ENCODE data around the gene IPO9. TPM values are rescaled to one million over a fixed set of nuclear protein-coding genes. Genes with fewer than 3 reads are reported as not detected.

Gene IPO9
- total RNA-seq, 1 donor from 2014 or later = 50.2 TPM

DNA sequence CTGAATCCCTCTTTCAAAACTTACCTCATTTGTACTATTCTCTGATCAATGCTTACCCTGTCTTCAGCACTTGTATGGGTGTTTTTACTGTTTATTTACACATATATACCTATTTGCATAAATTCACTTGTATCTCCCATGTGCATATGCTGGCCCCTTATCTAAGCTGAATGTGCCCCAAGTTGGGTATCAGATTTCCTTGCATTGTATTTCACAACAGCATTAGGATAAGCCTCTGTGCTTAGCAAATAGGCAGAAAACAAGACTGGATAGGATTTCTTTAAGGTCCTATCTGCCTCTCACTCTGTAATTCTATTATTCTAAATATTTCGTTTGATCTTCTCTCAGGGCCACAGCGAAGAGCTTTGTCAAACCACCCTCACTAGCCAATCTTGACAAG lies 45.9 kb upstream of the IPO9 start:
- Histone ChIP-seq H4K20me1 (ENCODE audit: insufficient read depth, low read length) (no peaks in the 10 kb centered on the region), H3K27me3 (ENCODE audit: insufficient read depth, low read length) (no peaks in the 10 kb centered on the region), H3K4me3 (ENCODE audit: insufficient read depth, low read depth, low read length) (no peak overlapping the region), H3K4me1 (ENCODE audit: insufficient read depth, low read length) (peaks cover 3% of the 10 kb centered on the region), H2AFZ (ENCODE audit: low read depth, low read length) (no peak overlapping the region), H3K36me3 (ENCODE audit: insufficient read depth, low read length) (peaks cover 67% of the 10 kb centered on the region), H3K4me2 (ENCODE audit: low read length) (no peak overlapping the region), H3K9ac (ENCODE audit: low read length) (no peak overlapping the region), H3K27ac (ENCODE audit: low read depth, low read length) (no peak overlapping the region), H3K79me2 (ENCODE audit: insufficient read depth, low read length) (peaks cover 32% of the 10 kb centered on the region), H3K9me3 (ENCODE audit: insufficient read depth, low read depth, low read length) (no peaks in the 10 kb centered on the region)
- DNase-seq (ENCODE audit: low read depth) (no peak), FAIRE-seq (no peak)
- H3K4me1 Mint-ChIP-seq (ENCODE audit: low read depth, unreplicated experiment) = peaks cover 14% of the 10 kb centered on the region
- TF ChIP-seq EZH2 (IDR thresholded peaks at IDR 0.05; ENCODE audit: insufficient read depth, low read length) = no peak
- TF ChIP-seq, protein P1, sequence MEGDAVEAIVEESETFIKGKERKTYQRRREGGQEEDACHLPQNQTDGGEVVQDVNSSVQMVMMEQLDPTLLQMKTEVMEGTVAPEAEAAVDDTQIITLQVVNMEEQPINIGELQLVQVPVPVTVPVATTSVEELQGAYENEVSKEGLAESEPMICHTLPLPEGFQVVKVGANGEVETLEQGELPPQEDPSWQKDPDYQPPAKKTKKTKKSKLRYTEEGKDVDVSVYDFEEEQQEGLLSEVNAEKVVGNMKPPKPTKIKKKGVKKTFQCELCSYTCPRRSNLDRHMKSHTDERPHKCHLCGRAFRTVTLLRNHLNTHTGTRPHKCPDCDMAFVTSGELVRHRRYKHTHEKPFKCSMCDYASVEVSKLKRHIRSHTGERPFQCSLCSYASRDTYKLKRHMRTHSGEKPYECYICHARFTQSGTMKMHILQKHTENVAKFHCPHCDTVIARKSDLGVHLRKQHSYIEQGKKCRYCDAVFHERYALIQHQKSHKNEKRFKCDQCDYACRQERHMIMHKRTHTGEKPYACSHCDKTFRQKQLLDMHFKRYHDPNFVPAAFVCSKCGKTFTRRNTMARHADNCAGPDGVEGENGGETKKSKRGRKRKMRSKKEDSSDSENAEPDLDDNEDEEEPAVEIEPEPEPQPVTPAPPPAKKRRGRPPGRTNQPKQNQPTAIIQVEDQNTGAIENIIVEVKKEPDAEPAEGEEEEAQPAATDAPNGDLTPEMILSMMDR (IDR thresholded peaks at IDR 0.05; ENCODE audit: insufficient read depth, low read depth, low read length) = no peak
- H3K27ac Mint-ChIP-seq (ENCODE audit: unreplicated experiment) = no peak overlapping the region
- no peak overlapping the region for H3K4me3 Mint-ChIP-seq (ENCODE audit: unreplicated experiment)
- no peaks in the 10 kb centered on the region for H3K27me3 Mint-ChIP-seq (ENCODE audit: low read depth, unreplicated experiment)
- peaks cover 37% of the 10 kb centered on the region for H3K36me3 Mint-ChIP-seq (ENCODE audit: low read depth, unreplicated experiment)
- H3K9me3 Mint-ChIP-seq (ENCODE audit: unreplicated experiment) = no peaks in the 10 kb centered on the region

DNA sequence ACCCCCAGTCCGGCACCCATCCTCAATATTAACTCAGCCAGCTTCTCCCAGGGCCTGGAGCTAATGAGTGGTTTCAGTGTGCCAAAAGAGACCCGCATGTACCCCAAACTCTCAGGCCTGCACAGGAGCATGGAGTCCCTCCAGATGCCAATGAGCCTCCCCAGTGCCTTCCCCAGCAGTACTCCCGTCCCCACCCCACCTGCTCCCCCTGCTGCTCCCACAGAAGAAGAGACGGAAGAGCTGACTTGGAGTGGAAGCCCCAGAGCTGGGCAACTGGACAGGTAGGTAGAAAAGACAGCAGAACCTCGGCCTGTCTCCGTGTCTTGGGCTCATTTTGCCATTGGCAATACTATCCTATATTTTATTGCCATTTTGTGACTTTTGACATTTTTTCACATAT lies 45.4 kb upstream of the IPO9 start:
- Histone ChIP-seq H3K4me2 (ENCODE audit: low read length) (no peak overlapping the region), H2AFZ (ENCODE audit: low read depth, low read length) (no peak overlapping the region), H3K4me3 (ENCODE audit: insufficient read depth, low read depth, low read length) (no peak overlapping the region), H4K20me1 (ENCODE audit: insufficient read depth, low read length) (no peaks in the 10 kb centered on the region), H3K36me3 (ENCODE audit: insufficient read depth, low read length) (peaks cover 70% of the 10 kb centered on the region), H3K9me3 (ENCODE audit: insufficient read depth, low read depth, low read length) (no peaks in the 10 kb centered on the region), H3K9ac (ENCODE audit: low read length) (no peak overlapping the region), H3K4me1 (ENCODE audit: insufficient read depth, low read length) (peaks cover 3% of the 10 kb centered on the region), H3K79me2 (ENCODE audit: insufficient read depth, low read length) (peaks cover 28% of the 10 kb centered on the region), H3K27me3 (ENCODE audit: insufficient read depth, low read length) (no peaks in the 10 kb centered on the region), H3K27ac (ENCODE audit: low read depth, low read length) (no peak overlapping the region)
- Mint-ChIP-seq H3K4me3 (ENCODE audit: unreplicated experiment) (no peak overlapping the region), H3K9me3 (ENCODE audit: unreplicated experiment) (no peaks in the 10 kb centered on the region), H3K27ac (ENCODE audit: unreplicated experiment) (no peak overlapping the region), H3K4me1 (ENCODE audit: low read depth, unreplicated experiment) (peaks cover 11% of the 10 kb centered on the region), H3K27me3 (ENCODE audit: low read depth, unreplicated experiment) (no peaks in the 10 kb centered on the region), H3K36me3 (ENCODE audit: low read depth, unreplicated experiment) (peaks cover 37% of the 10 kb centered on the region)
- no peak for DNase-seq (ENCODE audit: low read depth)
- no peak for FAIRE-seq
- TF ChIP-seq, protein P1 (IDR thresholded peaks at IDR 0.05; ENCODE audit: insufficient read depth, low read depth, low read length) = no peak
- TF ChIP-seq EZH2 (IDR thresholded peaks at IDR 0.05; ENCODE audit: insufficient read depth, low read length) = no peak

DNA sequence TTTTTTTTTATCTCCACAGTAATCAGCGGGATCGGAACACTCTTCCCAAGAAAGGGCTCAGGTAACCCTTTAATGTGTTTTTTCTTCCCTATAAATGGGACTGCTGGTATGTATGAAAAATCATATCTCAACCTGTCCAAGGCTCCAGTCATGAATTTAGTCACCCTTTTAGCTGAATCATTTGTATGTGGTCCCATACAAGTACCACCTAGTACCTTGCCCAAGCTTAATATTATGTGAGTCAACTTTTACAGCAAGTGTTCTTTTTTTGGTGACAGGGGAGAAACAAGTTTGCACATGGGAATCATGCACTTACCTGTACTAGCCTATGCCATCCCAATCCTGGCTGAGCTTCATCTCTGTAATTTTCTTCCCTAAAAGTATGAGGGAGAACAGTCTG lies 43.7 kb upstream of the IPO9 start:
- H3K27ac Mint-ChIP-seq (ENCODE audit: unreplicated experiment) = no peak overlapping the region
- Histone ChIP-seq H3K4me1 (ENCODE audit: insufficient read depth, low read length) (peaks cover 15% of the 10 kb centered on the region), H2AFZ (ENCODE audit: low read depth, low read length) (no peak overlapping the region), H3K4me3 (ENCODE audit: insufficient read depth, low read depth, low read length) (no peak overlapping the region), H3K4me2 (ENCODE audit: low read length) (no peak overlapping the region), H3K9me3 (ENCODE audit: insufficient read depth, low read depth, low read length) (no peaks in the 10 kb centered on the region), H3K9ac (ENCODE audit: low read length) (no peak overlapping the region), H4K20me1 (ENCODE audit: insufficient read depth, low read length) (no peaks in the 10 kb centered on the region), H3K27me3 (ENCODE audit: insufficient read depth, low read length) (no peaks in the 10 kb centered on the region), H3K36me3 (ENCODE audit: insufficient read depth, low read length) (peaks cover 82% of the 10 kb centered on the region), H3K27ac (ENCODE audit: low read depth, low read length) (no peak overlapping the region), H3K79me2 (ENCODE audit: insufficient read depth, low read length) (peaks cover 17% of the 10 kb centered on the region)
- DNase-seq (ENCODE audit: low read depth) (no peak), FAIRE-seq (no peak)
- no peaks in the 10 kb centered on the region for H3K27me3 Mint-ChIP-seq (ENCODE audit: low read depth, unreplicated experiment)
- H3K4me3 Mint-ChIP-seq (ENCODE audit: unreplicated experiment) = no peak overlapping the region
- peaks cover 46% of the 10 kb centered on the region for H3K36me3 Mint-ChIP-seq (ENCODE audit: low read depth, unreplicated experiment)
- H3K9me3 Mint-ChIP-seq (ENCODE audit: unreplicated experiment) = no peaks in the 10 kb centered on the region
- no peak for TF ChIP-seq EZH2 (IDR thresholded peaks at IDR 0.05; ENCODE audit: insufficient read depth, low read length)
- TF ChIP-seq, protein P1 (IDR thresholded peaks at IDR 0.05; ENCODE audit: insufficient read depth, low read depth, low read length) = no peak
- H3K4me1 Mint-ChIP-seq (ENCODE audit: low read depth, unreplicated experiment) = peaks cover 16% of the 10 kb centered on the region

Data from astrocyte (in vitro differentiated cells and primary cell).